ENCODE results near the gene TSPAN14.
A peak's percentile ranks its signal among the peaks of the same experiment; 100 is the strongest.

The TSPAN14 gene

DNA sequence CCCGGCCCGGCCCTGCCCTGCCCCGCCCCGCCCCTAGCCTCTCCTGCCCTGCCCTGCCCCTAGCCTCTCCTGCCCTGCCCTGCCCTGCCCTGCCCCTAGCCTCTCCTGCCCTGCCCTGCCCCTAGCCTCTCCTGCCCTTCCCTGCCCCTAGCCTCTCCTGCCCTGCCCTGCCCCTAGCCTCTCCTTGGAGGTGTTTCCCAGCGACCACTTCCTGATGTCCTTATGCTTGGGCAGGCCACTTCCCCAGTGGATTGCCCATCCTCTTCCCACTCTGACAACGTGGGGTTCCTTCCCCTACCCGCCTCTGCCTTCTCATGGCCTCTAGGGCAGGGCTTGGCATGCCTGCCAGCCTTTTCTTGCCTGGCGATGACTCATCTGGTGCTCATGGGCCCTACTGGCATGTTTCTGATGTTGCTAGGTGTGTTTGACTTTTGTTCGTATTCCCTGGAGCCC is 24.6 kb upstream of the TSPAN14 start:
- TF ChIP-seq, protein P1, sequence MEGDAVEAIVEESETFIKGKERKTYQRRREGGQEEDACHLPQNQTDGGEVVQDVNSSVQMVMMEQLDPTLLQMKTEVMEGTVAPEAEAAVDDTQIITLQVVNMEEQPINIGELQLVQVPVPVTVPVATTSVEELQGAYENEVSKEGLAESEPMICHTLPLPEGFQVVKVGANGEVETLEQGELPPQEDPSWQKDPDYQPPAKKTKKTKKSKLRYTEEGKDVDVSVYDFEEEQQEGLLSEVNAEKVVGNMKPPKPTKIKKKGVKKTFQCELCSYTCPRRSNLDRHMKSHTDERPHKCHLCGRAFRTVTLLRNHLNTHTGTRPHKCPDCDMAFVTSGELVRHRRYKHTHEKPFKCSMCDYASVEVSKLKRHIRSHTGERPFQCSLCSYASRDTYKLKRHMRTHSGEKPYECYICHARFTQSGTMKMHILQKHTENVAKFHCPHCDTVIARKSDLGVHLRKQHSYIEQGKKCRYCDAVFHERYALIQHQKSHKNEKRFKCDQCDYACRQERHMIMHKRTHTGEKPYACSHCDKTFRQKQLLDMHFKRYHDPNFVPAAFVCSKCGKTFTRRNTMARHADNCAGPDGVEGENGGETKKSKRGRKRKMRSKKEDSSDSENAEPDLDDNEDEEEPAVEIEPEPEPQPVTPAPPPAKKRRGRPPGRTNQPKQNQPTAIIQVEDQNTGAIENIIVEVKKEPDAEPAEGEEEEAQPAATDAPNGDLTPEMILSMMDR (IDR thresholded peaks at IDR 0.05), result no peak
- Mint-ChIP-seq H3K27ac (peak overlapping the region; percentile 95), H3K36me3 (ENCODE audit: low read depth) (peaks cover 95% of the 10 kb centered on the region), H3K4me3 (no peak overlapping the region), H3K27me3 (ENCODE audit: low read depth, poor library complexity) (no peaks in the 10 kb centered on the region), H3K9me3 (no peaks in the 10 kb centered on the region), H3K4me1 (peaks cover 17% of the 10 kb centered on the region)
- no peak for DNase-seq

DNA sequence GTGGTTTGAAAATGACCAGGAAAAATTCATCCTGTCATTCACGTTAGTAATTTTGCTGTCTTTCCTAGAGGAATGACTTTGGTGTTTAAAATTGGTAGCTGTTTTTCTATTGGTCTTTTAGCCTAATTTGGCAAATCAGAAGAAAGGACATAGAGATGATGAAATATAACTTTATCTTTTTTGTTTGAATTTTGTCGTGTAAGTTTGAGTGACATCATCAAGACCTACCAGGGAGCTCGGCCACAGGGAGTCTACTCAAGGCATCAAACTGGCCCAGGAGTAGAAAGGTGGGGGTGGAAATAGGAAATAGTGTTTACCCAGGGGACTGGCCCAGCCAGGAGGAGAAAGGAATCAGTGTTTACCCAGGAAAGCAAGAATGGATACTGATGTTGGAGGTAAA is 21.0 kb upstream of the TSPAN14 start:
- Mint-ChIP-seq H3K27me3 (ENCODE audit: low read depth, poor library complexity) (no peaks in the 10 kb centered on the region), H3K27ac (peak overlapping the region; percentile 22), H3K9me3 (no peaks in the 10 kb centered on the region), H3K4me1 (peaks cover 30% of the 10 kb centered on the region), H3K4me3 (no peak overlapping the region), H3K36me3 (ENCODE audit: low read depth) (peaks cover 68% of the 10 kb centered on the region)
- DNase-seq, result no peak
- TF ChIP-seq, protein P1 (IDR thresholded peaks at IDR 0.05), result no peak

DNA sequence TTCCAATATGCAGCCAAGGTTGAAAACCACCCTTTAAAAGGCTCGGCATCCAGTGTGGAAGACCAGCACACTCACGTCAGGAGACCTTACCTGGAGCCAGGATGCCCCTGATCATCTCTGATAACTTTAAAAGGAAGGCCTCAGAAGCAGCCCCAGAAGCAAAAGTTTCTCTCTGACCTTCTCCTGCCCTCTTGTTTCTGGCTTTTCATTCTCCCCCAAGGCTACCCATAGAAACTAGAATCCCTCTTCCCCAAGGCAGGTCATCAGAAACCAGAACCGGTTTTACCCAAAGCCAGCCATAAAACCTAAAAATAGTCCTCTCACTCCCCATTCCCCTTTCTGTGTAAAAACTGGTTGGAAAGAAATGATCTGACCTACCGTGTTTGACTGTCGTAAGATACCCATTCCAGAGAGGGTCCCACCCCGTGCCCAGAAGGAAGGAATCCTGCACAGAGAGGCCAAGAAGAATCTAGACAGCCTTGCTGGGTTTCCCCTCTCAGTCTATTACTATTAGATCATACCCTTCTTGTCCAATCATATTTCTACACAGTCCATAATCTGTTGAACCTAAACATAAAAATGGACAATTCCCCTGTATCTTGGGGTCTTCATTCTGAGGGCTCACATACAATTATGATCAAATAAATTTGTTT is 17.5 kb upstream of the TSPAN14 start:
- TF ChIP-seq, protein P1 (IDR thresholded peaks at IDR 0.05), result no peak
- Mint-ChIP-seq H3K4me1 (peaks cover 38% of the 10 kb centered on the region), H3K27ac (peak overlapping the region; percentile 83), H3K36me3 (ENCODE audit: low read depth) (peaks cover 35% of the 10 kb centered on the region), H3K4me3 (no peak overlapping the region), H3K27me3 (ENCODE audit: low read depth, poor library complexity) (no peaks in the 10 kb centered on the region), H3K9me3 (no peaks in the 10 kb centered on the region)
- no peak for DNase-seq

DNA sequence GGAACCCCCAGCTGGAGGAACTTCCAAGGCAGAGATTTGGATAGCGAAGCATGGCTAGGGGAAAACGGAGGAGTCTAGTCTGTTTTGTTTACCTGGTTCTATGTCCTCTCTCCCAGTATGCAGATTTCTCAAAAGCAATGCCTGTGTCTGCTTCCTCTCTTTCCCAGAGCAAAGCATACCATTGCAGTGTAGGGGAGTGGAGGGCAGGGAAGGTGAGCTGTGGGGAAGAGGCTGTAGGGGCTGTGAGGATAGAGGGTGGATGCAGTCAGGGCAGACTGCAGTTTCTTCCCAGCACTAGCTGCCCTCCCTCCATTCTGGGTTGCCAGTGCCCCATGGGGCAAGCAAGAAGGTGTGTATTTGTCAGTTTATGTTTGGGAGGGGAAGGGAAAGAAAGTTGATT is 16.9 kb upstream of the TSPAN14 start:
- Mint-ChIP-seq H3K27me3 (ENCODE audit: low read depth, poor library complexity) (no peaks in the 10 kb centered on the region), H3K4me3 (no peak overlapping the region), H3K9me3 (no peaks in the 10 kb centered on the region), H3K4me1 (peaks cover 36% of the 10 kb centered on the region), H3K36me3 (ENCODE audit: low read depth) (peaks cover 29% of the 10 kb centered on the region), H3K27ac (peak overlapping the region; percentile 40)
- no peak for DNase-seq
- TF ChIP-seq, protein P1 (IDR thresholded peaks at IDR 0.05), result no peak

DNA sequence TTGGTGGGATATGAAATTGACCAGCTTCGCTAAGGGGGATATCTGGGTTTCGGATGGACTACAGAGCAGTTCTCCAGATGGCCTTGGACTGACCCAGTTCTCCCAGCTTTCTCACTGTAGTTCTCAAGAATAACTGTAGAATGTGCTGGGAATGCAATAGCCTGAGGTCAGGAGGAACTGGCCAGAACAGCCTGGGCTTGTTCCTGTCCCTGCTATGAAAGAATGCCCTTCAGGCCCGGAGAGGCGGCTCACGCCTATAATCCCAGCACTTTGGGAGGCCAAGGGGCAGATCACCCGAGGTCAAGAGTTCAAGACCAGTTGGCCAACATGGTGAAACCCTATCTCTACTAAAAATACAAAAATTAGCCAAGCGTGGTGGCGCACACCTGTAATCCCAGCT is 12.3 kb upstream of the TSPAN14 start:
- no peak overlapping the region for H3K27ac Mint-ChIP-seq
- H3K27me3 Mint-ChIP-seq (ENCODE audit: low read depth, poor library complexity), result no peaks in the 10 kb centered on the region
- H3K4me1 Mint-ChIP-seq, result peaks cover 48% of the 10 kb centered on the region
- no peaks in the 10 kb centered on the region for H3K9me3 Mint-ChIP-seq
- no peak for DNase-seq
- TF ChIP-seq, protein P1 (IDR thresholded peaks at IDR 0.05), result no peak
- H3K36me3 Mint-ChIP-seq (ENCODE audit: low read depth), result no peaks in the 10 kb centered on the region
- no peak overlapping the region for H3K4me3 Mint-ChIP-seq

DNA sequence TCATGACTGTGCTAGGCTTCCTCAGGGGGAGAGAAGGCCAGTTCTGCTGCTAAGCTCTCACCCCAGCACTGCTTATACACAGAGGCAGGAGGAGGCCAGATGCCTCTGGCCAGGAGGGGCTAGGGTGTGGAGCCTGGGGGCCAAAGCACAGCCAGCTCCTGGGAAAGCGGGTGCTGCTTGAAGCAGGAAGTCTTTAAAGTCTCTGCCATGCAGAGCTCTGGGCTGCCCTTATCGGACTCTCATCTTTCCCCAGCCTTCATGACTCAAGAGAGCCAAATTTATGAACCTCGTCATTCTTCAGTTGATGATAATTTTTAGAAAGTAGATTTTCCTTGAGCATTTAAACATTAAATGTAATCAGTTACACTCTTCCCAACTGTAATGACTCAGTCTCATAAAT is 11.2 kb upstream of the TSPAN14 start:
- Mint-ChIP-seq H3K36me3 (ENCODE audit: low read depth) (no peaks in the 10 kb centered on the region), H3K4me1 (peaks cover 45% of the 10 kb centered on the region), H3K27me3 (ENCODE audit: low read depth, poor library complexity) (no peaks in the 10 kb centered on the region), H3K4me3 (no peak overlapping the region), H3K27ac (no peak overlapping the region), H3K9me3 (no peaks in the 10 kb centered on the region)
- TF ChIP-seq, protein P1 (IDR thresholded peaks at IDR 0.05), result no peak
- DNase-seq, result no peak

Data from nephron progenitor cell (in vitro differentiated cells).